ENCODE results near the gene PBX3. TPM values are rescaled to one million over a fixed set of nuclear protein-coding genes. Genes with fewer than 3 reads are reported as not detected.

The PBX3 gene
- total and polyA plus RNA-seq, 4 donors = 7.3 to 18.9 (median 11.1) TPM

DNA sequence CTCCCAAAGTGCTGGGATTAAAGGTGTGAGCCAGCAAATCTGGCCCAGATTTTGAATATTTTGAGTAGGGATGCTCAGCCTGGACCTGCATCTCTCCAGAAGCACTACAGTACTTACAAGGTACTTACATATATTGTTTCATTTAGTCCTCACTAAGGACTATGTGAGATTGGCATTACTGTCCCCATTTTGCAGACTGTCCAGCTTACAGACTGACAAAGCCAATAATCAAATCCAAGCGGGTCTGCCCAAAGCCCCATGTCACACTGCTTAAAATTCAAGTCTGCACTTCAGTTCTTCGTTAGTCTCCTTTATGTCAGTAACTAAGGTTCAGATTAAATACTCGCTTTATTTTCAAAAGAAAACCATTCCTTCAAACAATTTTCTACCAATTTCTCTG lies 47.3 kb upstream of the PBX3 start (continued):
- TF ChIP-seq, protein P1, sequence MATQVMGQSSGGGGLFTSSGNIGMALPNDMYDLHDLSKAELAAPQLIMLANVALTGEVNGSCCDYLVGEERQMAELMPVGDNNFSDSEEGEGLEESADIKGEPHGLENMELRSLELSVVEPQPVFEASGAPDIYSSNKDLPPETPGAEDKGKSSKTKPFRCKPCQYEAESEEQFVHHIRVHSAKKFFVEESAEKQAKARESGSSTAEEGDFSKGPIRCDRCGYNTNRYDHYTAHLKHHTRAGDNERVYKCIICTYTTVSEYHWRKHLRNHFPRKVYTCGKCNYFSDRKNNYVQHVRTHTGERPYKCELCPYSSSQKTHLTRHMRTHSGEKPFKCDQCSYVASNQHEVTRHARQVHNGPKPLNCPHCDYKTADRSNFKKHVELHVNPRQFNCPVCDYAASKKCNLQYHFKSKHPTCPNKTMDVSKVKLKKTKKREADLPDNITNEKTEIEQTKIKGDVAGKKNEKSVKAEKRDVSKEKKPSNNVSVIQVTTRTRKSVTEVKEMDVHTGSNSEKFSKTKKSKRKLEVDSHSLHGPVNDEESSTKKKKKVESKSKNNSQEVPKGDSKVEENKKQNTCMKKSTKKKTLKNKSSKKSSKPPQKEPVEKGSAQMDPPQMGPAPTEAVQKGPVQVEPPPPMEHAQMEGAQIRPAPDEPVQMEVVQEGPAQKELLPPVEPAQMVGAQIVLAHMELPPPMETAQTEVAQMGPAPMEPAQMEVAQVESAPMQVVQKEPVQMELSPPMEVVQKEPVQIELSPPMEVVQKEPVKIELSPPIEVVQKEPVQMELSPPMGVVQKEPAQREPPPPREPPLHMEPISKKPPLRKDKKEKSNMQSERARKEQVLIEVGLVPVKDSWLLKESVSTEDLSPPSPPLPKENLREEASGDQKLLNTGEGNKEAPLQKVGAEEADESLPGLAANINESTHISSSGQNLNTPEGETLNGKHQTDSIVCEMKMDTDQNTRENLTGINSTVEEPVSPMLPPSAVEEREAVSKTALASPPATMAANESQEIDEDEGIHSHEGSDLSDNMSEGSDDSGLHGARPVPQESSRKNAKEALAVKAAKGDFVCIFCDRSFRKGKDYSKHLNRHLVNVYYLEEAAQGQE (IDR thresholded peaks at IDR 0.05) = no peak
- TF ChIP-seq, protein P2, sequence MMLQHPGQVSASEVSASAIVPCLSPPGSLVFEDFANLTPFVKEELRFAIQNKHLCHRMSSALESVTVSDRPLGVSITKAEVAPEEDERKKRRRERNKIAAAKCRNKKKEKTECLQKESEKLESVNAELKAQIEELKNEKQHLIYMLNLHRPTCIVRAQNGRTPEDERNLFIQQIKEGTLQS (IDR thresholded peaks at IDR 0.05) = no peak
- TF ChIP-seq TAF1 (conservative IDR thresholded peaks at IDR 0.05) = no peak
- TF ChIP-seq HNF4A (conservative IDR thresholded peaks at IDR 0.05) = no peak

GRCh38 chr9:125700791-125701190 lies 46.4 kb upstream of the PBX3 start:
- no peak for DNase-seq (ENCODE audit: low spot score)
- 90% methylated on average over 2 of the region's 2 CpGs for WGBS
- no peaks in the 10 kb centered on the region for H3K27me3 ChIP-seq (ENCODE audit: control insufficient read depth in 4 of 4, insufficient read depth in 4 of 4, low read length in 3 of 4)

GRCh38 chr9:125701351-125701750 lies 45.8 kb upstream of the PBX3 start:
- TF ChIP-seq JUND (IDR thresholded peaks at IDR 0.05) (no peak), HNF4G (IDR thresholded peaks at IDR 0.05) (no peak), TAF1 (conservative IDR thresholded peaks at IDR 0.05) (no peak), EGR1 (IDR thresholded peaks at IDR 0.05; ENCODE audit: low read depth in 2 of 2) (no peak), YY1 (IDR thresholded peaks at IDR 0.05) (no peak), RXRA (IDR thresholded peaks at IDR 0.05) (no peak), FOXA2 (IDR thresholded peaks at IDR 0.05) (no peak), GABPA (IDR thresholded peaks at IDR 0.05 in 1 of 2, conservative IDR thresholded peaks at IDR 0.05 in 1 of 2) (no peak), NR2F2 (IDR thresholded peaks at IDR 0.05) (no peak)
- TF ChIP-seq, protein P3, sequence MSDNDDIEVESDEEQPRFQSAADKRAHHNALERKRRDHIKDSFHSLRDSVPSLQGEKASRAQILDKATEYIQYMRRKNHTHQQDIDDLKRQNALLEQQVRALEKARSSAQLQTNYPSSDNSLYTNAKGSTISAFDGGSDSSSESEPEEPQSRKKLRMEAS (IDR thresholded peaks at IDR 0.05) = no peak
- TF ChIP-seq, protein P4, sequence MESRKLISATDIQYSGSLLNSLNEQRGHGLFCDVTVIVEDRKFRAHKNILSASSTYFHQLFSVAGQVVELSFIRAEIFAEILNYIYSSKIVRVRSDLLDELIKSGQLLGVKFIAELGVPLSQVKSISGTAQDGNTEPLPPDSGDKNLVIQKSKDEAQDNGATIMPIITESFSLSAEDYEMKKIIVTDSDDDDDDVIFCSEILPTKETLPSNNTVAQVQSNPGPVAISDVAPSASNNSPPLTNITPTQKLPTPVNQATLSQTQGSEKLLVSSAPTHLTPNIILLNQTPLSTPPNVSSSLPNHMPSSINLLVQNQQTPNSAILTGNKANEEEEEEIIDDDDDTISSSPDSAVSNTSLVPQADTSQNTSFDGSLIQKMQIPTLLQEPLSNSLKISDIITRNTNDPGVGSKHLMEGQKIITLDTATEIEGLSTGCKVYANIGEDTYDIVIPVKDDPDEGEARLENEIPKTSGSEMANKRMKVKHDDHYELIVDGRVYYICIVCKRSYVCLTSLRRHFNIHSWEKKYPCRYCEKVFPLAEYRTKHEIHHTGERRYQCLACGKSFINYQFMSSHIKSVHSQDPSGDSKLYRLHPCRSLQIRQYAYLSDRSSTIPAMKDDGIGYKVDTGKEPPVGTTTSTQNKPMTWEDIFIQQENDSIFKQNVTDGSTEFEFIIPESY (IDR thresholded peaks at IDR 0.05) = no peak
- no peaks in the 10 kb centered on the region for H3K27me3 ChIP-seq (ENCODE audit: control insufficient read depth in 4 of 4, insufficient read depth in 4 of 4, low read length in 3 of 4)
- no peak for DNase-seq (ENCODE audit: low spot score)
- no peak overlapping the region for H3K4me3 ChIP-seq (ENCODE audit: low read depth in 1 of 3, low read length in 3 of 3)
- H3K36me3 ChIP-seq (ENCODE audit: control insufficient read depth in 4 of 4, insufficient read depth in 3 of 4, low read depth in 1 of 4, low read length in 3 of 4) = no peaks in the 10 kb centered on the region
- 92% methylated on average over 6 of the region's 6 CpGs for WGBS
- H3K27ac ChIP-seq (ENCODE audit: low read depth in 1 of 2, low read length in 2 of 2) = no peak overlapping the region
- no peaks in the 10 kb centered on the region for H3K9me3 ChIP-seq (ENCODE audit: control insufficient read depth in 4 of 4, low read length in 3 of 4)
- peaks cover 1 to 13% (median 10%) of the 10 kb centered on the region in 4 donors for H3K4me1 ChIP-seq (ENCODE audit: control insufficient read depth in 4 of 4, insufficient read depth in 4 of 4, low read length in 3 of 4)
- no peak overlapping the region for H3K9ac ChIP-seq (ENCODE audit: low read depth in 1 of 2, low read length in 2 of 2)

More at GRCh38 chr9:125700791-125701190, 46.4 kb upstream of the PBX3 start:
- no peak overlapping the region for H3K27ac ChIP-seq (ENCODE audit: low read depth in 1 of 2, low read length in 2 of 2)
- peaks cover under 1 to 7% (median 4%) of the 10 kb centered on the region in 4 donors for H3K4me1 ChIP-seq (ENCODE audit: control insufficient read depth in 4 of 4, insufficient read depth in 4 of 4, low read length in 3 of 4)
- TF ChIP-seq EGR1 (IDR thresholded peaks at IDR 0.05; ENCODE audit: low read depth in 2 of 2) (no peak), HNF4G (IDR thresholded peaks at IDR 0.05) (no peak), RAD21 (IDR thresholded peaks at IDR 0.05) (no peak), HNF4A (conservative IDR thresholded peaks at IDR 0.05) (no peak), RXRA (IDR thresholded peaks at IDR 0.05) (no peak), TAF1 (conservative IDR thresholded peaks at IDR 0.05) (no peak), SP1 (IDR thresholded peaks at IDR 0.05) (no peak)
- H3K9me3 ChIP-seq (ENCODE audit: control insufficient read depth in 4 of 4, low read length in 3 of 4) = no peaks in the 10 kb centered on the region
- no peak overlapping the region for H3K9ac ChIP-seq (ENCODE audit: low read depth in 1 of 2, low read length in 2 of 2)
- H3K4me3 ChIP-seq (ENCODE audit: low read depth in 1 of 3, low read length in 3 of 3) = no peak overlapping the region
- no peaks in the 10 kb centered on the region for H3K36me3 ChIP-seq (ENCODE audit: control insufficient read depth in 4 of 4, insufficient read depth in 3 of 4, low read depth in 1 of 4, low read length in 3 of 4)
